Heart right ventricle (tissue), 16 donors: ENCODE measurements around the gene DDB1. TPM values are rescaled to one million over a fixed set of nuclear protein-coding genes. Genes with fewer than 3 reads are reported as not detected.
A peak's percentile ranks its signal among the peaks of the same experiment; 100 is the strongest.

Source experiments
- ATAC-seq, 8 donors: fragments of 200-7000 bp; cut with Tn5 transposase; one replicate each; pipeline ENCODE4 v1.9.1; 2020; ENCODE audit warnings: mild to moderate bottlenecking in 8 of 8, moderate library complexity in 8 of 8, moderate number of reproducible peaks in 1 of 8
- DNase-seq, 2 donors: peaks; one replicate each; pipeline ENCODE4 v3.0.0-alpha.2; 2020
- H3K27ac ChIP-seq, 10 donors: fragments of 200-600 bp; sonication (generic) in 2 of 10; one replicate each; pipeline versions ENCODE4 v1.5.0 to v1.8.0; 2020 to 2022; ENCODE audit warnings: mild to moderate bottlenecking in 3 of 10
- H3K27me3 ChIP-seq, 7 donors: fragments of 200-600 bp; one replicate each; pipeline ENCODE4 v1.8.0; 2021 to 2022; ENCODE audit warnings: mild to moderate bottlenecking in 2 of 7
- H3K36me3 ChIP-seq, 9 donors: fragments of 200-600 bp; sonication (generic) in 1 of 9; one replicate each; pipeline versions ENCODE4 v1.5.0 to v1.8.0; 2020 to 2022; ENCODE audit warnings: mild to moderate bottlenecking in 2 of 9
- H3K4me1 ChIP-seq, 9 donors: fragments of 200-600 bp; sonication (generic) in 1 of 9; one replicate each; pipeline versions ENCODE4 v1.5.0 to v1.8.0; 2020 to 2022; ENCODE audit warnings: mild to moderate bottlenecking in 4 of 9
- H3K4me3 ChIP-seq, 10 donors: fragments of 200-600 bp; sonication (generic) in 2 of 10; one replicate each; pipeline versions ENCODE4 v1.5.0 to v1.8.0; 2020 to 2022; ENCODE audit warnings: mild to moderate bottlenecking in 7 of 10, moderate library complexity in 2 of 10
- H3K9me3 ChIP-seq, 11 donors: fragments of 200-600 bp in 10 of 11; sonication (generic) in 2 of 11; one replicate each; pipeline versions ENCODE4 v1.5.0 to v1.8.0; 2013 to 2022; ENCODE audit warnings: mild to moderate bottlenecking in 2 of 11, control low read depth in 1 of 11, moderate library complexity in 1 of 11
- CTCF ChIP-seq, 9 donors: fragments of 200-600 bp; sonication (generic) in 2 of 9; IDR thresholded peaks; one replicate each; pipeline versions ENCODE4 v1.5.0 to v1.8.0; 2021 to 2022; ENCODE audit warnings: antibody characterized with exemption in 9 of 9, mild to moderate bottlenecking in 5 of 9, moderate library complexity in 1 of 9
- WGBS, 2 donors: extraction: QIAGEN DNeasy Blood & Tissue Kit; methylation state at CpG; one replicate each; pipeline ENCODE4 v1.1.7; 2013; ENCODE audit warnings: inconsistent platforms in 1 of 2; 5-methylcytosine and 5-hydroxymethylcytosine counted together
- intact Hi-C, 10 donors: fragments of 100-400 bp; cut with DNase I; formaldehyde crosslinking; loops; one replicate each; pipeline versions ENCODE4 v1.11.1 to v1.14.2; 2022
- polyA plus RNA-seq, 2 donors: library from polyadenylated mRNA; stranded (reverse); fragments of 200-250 nt; gene quantifications; one replicate each; pipeline ENCODE4 v1.2.3, GENCODE V29; 2013
- total RNA-seq, 10 donors: library from RNA; stranded (reverse); fragmentation: NEBNext Ultra II Directional in 3 of 10; extraction: Animal tissue kit (Norgen Biotek cat#: 25700) in 3 of 10; gene quantifications; one replicate each; pipeline versions ENCODE4 v1.2.1 to v1.2.4, GENCODE V29; 2021 to 2023
- donor health status: Arrhythmogenic right ventricular cardiomyopathy.
- donor health status: ischemic (EF 13 %, LVEDD 7.1; RV severe dilation, severe dysfunction).
- donor health status: healthy with polysubstance abuse.
- donor health status: DM: no; HTN: yes; CAD: no.
- donor health status: DM: no; HTN: no; CAD: no.
- donor health status: ischemic (EF 25% LVEDD 6.9; RV normal size, moderate dysfunction).
- donor health status: ischemic (EF 25% LVEDD 5.7; RV mildly dilated, moderate dysfunction).
- donor health status: healthy.
- donor health status: DM: yes; HTN: yes; CAD: no.
- donor health status: Ischemic cardiomyopathy.
- donor health status: ischemic (EF 35%, LVEDD 5.7; RV mildly dilated, moderate dysfunction).
- donor health status: nonischemic (EF 11% LVEDD 7.7; RV severe dilation, severe dysfunction).
- donor health status: DM: yes; HTN: yes; CAD: no.
- donor health status: PGD.
- donor health status: ischemic (EF 29% LVEDD 5.4; RV normal size, mild dysfunction).
- donor health status: nonischemic (EF 23%, LVEDD 6.1; RV moderate dilation, normal function).

Gene DDB1
- total and polyA plus RNA-seq, 12 donors = 59.0 to 147 (median 129) TPM

- intact Hi-C loops = no loop called here
- peaks cover 0 to 97% (median 7%) of the 10 kb centered on the region in 9 donors for H3K36me3 ChIP-seq
- DNase-seq = no peak
These were observed 17.4 kb upstream of the DDB1 start for GRCh38 chr11:61350336-61350735.

GRCh38 chr11:61349916-61350315 lies 17.0 kb upstream of the DDB1 start:
- TF ChIP-seq CTCF (IDR thresholded peaks at IDR 0.05) = no peak
- H3K4me1 ChIP-seq = peaks cover 0 to 11% (median 0%) of the 10 kb centered on the region in 9 donors
- no peak overlapping the region for H3K4me3 ChIP-seq
- no peak overlapping the region for H3K27ac ChIP-seq
- intact Hi-C loops = no loop called here
- WGBS, 2 donors = 95 to 96% methylated on average over 10 of the region's 10 CpGs
- peaks cover 0 to 96% (median 7%) of the 10 kb centered on the region in 9 donors for H3K36me3 ChIP-seq
- no peaks in the 10 kb centered on the region for H3K9me3 ChIP-seq
- no peaks in the 10 kb centered on the region for H3K27me3 ChIP-seq
- DNase-seq = no peak
- no peak for ATAC-seq

More at GRCh38 chr11:61350336-61350735, 17.4 kb upstream of the DDB1 start:
- no peak for ATAC-seq
- TF ChIP-seq CTCF (IDR thresholded peaks at IDR 0.05) = no peak
- peaks cover 0 to 11% (median 0%) of the 10 kb centered on the region in 9 donors for H3K4me1 ChIP-seq
- no peaks in the 10 kb centered on the region for H3K9me3 ChIP-seq
- no peak overlapping the region for H3K27ac ChIP-seq
- H3K4me3 ChIP-seq = no peak overlapping the region
- WGBS, 2 donors = 93 to 97% methylated on average over 1 of the region's 1 CpG
- H3K27me3 ChIP-seq = no peaks in the 10 kb centered on the region

GRCh38 chr11:61349189-61349751 lies 16.4 kb upstream of the DDB1 start:
- 92% methylated on average over 12 of the region's 12 CpGs for WGBS, 2 donors
- H3K9me3 ChIP-seq = no peaks in the 10 kb centered on the region
- intact Hi-C loops = no loop called here
- ATAC-seq (no peak), DNase-seq (no peak)
- H3K4me1 ChIP-seq = peaks cover 0 to 11% (median 0%) of the 10 kb centered on the region in 9 donors
- H3K4me3 ChIP-seq = no peak overlapping the region
- H3K27me3 ChIP-seq = no peaks in the 10 kb centered on the region
- peaks cover 0 to 95% (median 7%) of the 10 kb centered on the region in 9 donors for H3K36me3 ChIP-seq
- TF ChIP-seq CTCF (IDR thresholded peaks at IDR 0.05) = no peak
- no peak overlapping the region for H3K27ac ChIP-seq

DNA sequence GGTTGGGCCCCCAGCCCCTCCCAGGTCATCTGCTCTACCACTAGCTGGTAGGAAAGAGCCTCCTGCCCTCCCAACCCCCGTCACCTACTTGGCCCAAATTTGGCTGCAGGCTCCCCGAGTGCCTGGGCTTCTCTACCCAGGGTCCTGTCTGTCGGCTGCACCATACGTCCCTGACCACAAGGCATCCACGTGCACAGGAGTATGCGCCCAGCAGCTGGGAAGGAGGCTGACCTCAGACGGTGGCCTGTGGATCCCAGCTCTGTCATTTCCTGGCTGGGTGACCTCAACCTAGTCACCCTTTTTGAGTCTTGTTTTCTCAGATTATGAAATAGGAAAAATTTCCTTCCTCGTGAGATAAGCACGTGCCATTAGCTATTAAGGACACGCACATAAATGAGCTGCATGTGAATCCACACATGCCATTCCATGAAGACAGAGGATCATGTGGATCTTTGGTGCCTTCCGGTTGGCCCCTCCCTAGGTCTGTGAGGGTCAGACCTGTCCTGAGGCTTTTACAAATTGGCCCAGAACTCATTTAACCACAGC lies 15.1 kb upstream of the DDB1 start:
- Histone ChIP-seq H3K9me3 (no peaks in the 10 kb centered on the region), H3K4me3 (no peak overlapping the region), H3K4me1 (peaks cover 0 to 11% (median 0%) of the 10 kb centered on the region in 9 donors), H3K27ac (peak overlapping the region in 1 of 10 donors; percentile 52), H3K27me3 (no peaks in the 10 kb centered on the region), H3K36me3 (peaks cover 0 to 95% (median 6%) of the 10 kb centered on the region in 9 donors)
- DNase-seq = no peak
- TF ChIP-seq CTCF (IDR thresholded peaks at IDR 0.05) = no peak
- WGBS, 2 donors = 56 to 71% methylated on average over 11 of the region's 11 CpGs
- peak in 5 of 8 donors; percentile 38 to 66 (median 57) for ATAC-seq
- intact Hi-C loops = no loop called here
